ENCODE data around the gene GFER.

Gene GFER

DNA sequence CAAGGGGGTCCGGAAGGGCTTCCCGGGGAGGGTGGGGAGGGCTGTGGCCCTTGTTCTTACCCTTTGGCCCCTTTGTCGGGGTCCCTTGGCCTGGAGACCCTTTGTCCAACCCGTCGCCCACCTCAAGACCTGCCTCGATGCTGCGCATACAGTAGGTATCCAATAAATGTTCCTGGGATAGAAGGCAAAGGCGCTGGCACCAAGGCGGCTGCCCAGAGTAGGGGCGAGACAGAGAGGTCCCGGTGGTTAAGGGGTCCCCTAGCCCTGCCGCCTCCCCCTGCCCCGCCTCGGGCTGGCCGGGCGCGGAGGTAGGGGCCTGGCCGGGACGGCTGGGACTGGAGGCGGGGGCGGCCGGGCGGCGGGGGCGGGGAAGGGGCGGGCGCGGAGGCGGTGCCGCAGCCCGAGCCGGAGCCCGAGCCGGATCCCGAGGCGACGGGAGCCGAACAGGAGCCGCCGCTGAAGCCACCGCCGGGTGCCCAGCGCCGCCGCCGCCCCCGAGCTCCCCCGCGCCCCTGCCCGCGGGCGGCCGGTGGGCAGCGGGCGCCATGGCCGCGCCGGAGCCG lies 42.5 kb downstream of the GFER start, which contains the start of gene NHERF2:
NHERF2 (plus strand) TSS at position 442 of the 563 bp plus-strand sequence; CDS start at position 546, 104 bp downstream.
- DNase-seq (ENCODE audit: low read depth): no peak

DNA sequence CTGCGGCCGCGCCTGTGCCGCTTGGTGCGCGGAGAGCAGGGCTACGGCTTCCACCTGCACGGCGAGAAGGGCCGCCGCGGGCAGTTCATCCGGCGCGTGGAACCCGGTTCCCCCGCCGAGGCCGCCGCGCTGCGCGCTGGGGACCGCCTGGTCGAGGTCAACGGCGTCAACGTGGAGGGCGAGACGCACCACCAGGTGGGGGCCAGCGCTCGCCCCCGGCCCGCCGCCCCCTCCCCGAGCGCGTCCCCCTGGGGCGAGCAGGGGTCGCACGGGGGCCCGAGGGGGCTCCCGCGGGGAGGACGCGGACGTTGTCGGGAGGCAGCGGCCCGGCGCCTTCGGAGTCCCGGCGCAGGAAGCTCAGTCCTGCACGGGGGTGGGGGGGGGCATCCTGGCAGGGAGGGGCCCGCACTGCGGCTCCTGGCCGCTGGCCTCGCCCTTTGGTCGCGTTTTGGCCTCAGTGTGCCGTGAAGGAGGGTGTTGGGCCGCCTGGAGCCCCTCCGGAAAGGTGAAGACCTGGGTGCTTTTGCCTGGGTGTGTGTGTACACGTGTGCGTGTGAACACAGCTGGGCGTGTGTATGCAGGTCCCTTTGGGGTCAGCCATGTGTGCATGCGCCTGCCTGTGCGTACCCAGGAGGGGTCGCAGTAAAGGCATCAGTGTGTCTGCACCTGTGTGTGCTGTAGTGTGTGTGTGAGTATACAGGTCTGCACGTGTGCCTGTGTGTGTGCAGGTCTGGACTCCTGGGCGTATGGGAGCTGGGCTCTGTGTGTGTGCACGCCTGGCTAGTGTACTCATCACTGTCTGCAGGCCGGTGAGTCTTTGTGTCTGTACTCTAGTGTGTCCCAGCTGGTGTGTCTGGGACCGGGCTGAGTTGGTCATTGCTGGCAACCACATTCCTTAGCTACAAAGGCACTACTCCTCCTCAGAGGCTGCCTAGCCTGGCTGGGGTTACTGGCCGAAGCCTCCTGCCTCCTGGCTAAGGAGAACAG lies 43.3 kb downstream of the GFER start:
- DNase-seq (ENCODE audit: low read depth): peak; percentile 42

DNA sequence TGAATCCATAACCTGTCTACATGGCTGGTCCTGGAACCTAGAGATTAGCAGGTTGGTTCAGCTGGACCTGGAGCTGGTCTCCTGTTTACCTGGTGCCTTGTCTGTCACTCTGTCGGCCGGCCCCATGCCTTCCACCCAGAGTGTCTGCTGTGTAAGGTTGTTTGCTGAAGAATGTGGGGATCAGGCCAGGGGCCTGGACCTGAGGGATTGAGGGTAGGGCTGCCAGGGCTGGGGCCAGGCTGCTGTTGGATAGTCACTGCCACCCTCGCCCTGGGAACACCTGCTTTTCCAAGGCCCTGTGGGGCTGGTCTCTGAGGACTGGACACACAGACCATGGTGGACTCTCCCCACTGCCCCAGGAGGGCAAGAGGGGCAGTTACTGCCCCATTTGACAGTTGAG lies 44.2 kb downstream of the GFER start:
- no peak for DNase-seq (ENCODE audit: low read depth)

DNA sequence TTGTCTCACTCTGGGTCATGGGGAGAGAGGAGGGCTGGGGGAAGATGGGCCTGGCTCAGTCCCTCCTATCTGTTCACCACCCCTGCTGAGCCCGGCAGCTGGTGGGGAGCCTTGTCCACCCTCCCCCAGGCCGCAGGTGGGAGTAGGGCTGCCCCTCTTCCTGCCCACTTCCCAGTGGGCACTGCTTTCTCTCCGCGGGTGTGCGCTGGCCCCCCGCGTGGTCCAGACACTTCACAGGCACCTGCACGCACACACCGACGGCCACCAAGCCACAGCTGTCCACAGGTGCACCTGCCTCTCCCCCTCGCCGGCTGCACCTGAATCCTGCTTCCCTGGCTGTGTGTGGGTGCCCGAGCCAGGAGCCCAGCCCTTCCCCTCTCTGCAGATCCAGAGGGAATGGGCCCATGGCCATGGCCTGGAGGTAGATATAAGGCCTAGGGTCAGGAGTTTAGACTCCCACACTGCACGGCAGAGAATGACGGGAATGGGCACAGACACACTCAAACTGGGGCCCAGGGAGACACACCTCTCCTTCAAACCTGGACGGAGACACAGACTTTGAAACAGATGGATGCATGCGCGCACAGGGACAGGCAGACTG lies 44.7 kb downstream of the GFER start:
- DNase-seq (ENCODE audit: low read depth): no peak

DNA sequence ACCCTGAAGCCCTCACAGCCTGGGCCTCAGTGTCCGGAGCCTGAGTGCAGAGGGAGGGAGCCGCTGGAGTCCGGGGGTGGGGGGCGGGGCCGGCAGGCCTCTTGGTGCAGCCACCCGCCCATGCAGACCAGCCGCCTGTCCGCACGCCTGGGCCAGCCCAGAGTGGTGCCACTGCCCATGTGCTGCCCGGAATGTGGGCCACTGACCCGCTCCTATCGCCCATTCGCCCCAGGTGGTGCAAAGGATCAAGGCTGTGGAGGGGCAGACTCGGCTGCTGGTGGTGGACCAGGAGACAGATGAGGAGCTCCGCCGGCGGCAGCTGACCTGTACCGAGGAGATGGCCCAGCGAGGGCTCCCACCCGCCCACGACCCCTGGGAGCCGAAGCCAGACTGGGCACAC lies 45.4 kb downstream of the GFER start:
- no peak for DNase-seq (ENCODE audit: low read depth)

DNA sequence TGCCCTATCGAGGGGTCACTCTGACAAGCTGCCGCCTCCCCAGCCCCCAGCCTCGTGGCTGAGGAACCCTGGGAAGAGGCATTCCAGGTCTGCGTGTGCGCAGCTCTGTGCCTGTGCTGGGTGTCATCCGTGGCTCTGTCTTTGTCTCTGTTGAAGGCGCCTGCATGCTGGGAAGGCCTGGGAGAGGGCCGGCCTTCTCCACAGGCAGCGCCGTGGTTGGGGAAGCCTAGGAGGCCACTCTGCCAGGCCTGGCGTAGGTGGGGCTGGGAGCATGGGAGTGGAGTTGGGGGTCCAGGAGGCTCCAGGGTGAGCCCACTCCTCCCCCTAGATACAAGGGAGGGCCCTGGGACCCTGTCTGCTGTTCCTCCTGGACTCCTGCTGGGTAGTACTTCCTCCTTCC lies 46.0 kb downstream of the GFER start:
- no peak for DNase-seq (ENCODE audit: low read depth)

DNA sequence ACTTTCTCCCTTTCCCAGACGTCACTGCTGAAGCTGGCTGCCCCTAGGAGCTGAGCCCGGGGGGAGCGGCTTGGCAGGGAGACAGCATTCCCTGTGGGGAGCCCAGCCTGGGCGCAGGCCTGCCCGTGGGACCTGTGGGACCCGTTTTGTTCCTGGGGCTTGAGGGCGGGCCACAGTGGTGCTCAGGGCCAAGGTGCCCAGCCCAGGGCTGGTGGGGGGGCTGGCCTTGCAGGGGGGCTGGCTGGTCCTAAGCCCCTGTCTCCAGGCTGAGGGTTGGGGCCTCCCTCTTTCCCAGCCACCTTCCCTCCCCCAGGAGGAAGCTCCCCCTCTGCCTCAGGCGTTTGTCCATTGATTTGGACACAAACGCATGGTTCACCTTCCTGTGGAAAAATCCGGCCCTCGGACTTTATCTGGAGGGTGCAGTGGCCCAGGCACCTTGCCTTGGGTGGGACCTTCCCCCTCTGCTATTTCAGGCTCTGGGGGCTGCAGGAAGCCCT lies 47.1 kb downstream of the GFER start:
- no peak for DNase-seq (ENCODE audit: low read depth)

DNA sequence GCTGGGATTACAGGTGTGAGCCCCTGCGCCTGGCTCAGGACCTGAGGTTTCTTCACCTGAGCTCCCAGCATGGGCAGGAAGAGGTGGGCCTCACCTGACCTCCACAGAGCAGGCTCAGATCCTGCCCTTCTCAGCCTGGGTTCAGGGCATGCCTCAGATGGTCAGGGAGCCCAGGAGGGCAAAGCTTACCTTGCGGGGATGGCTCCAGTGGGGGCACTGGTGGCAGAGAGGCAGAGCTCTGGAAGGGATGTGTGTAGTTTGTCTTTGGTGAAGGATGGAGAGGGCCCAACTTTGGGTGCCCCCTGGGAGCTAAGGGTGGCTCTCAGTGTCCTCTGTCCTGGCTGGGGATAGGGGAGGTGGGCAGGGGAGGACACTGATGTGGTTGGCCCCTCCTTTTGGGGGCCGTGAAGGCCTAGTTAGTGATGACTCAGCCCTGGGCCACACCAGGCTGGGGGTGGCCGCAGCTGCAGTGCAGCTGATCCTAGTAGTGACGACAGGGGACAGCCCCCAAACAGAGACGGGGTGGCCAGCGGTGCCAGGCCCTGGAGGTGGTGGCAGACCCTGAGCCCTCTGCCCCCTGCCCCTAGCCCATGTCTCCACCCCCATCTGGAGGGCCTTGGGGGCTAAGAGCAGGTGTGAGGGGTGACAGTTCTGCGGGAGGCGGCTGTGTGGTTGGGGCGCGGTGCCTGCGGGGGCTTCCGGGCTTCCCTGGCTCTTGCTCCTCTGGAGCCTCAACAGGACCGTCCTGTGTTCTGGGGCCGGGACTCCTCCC lies 48.5 kb downstream of the GFER start:
- no peak for DNase-seq (ENCODE audit: low read depth)

DNA sequence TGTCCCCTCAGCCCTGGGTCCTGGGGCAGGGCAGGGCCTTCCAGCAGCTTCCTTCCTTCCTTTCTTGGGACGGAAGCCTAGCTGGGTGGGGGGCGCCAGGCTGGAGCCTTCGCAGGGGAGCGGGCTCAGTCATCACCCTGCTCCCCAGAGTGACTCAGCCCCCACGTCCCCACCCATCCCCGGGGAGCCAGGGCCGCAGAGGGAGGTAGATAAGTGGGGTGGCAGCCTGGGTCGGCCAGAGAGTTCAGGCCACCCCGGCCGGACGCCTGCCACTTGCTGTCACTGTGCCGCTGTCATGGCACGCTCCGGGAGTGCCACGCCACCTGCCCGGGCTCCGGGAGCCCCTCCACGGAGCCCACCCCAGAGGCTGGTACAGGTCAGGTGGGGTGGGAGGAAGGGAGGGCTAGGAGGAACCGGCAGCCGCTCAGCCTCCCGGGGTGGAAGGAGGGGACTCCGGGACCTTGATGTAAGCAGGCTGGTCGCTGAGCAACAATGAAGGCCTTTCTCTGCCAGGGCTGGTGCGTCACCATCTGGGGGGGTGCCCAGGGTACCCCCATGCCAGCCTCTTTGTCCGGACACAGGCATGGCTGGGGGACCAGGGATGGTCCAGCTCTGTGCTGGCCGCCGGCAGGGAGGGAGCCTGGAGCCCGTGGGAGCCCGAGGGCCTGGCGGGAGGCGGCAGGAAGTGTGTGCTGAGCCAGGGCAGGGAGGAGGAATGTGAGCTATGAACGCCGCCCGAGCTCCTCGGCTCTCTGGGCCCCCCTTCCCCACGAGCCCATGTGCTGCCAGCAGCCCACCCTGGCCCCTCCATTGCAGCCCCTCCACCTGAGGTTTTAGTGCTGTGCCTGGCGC lies 49.3 kb downstream of the GFER start:
- DNase-seq (ENCODE audit: low read depth): peak; percentile 74

DNA sequence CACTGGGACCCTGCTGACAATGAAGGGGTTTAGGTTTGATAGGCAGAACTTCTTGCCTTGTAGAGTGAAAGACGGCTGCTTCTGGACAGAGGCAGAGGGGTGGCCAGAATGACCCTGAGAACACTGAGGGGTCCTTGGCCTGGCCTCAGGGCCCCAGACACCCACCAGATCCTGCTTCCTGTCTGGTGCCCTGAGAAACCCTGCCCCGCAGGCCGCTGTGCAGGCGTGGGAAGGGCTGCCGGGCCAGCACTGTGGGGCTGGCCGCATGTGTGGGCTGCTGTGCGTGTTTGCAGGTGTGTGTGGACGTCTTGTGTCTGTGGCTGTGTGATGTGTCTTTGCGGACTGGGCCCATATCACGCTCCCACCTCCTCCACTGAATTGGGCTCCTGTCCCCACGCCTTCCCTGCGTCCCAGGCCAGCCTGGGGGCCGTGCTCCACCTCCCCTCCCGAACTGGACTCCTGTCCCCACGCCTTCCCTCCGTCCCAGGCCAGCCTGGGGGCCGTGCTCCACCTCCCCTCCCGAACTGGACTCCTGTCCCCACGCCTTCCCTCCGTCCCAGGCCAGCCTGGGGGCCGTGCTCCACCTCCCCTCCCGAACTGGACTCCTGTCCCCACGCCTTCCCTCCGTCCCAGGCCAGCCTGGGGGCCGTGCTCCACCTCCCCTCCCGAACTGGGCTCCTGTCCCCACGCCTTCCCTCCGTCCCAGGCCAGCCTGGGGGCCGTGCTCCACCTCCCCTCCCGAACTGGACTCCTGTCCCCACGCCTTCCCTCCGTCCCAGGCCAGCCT lies 50.1 kb downstream of the GFER start:
- peak; percentile 46 for DNase-seq (ENCODE audit: low read depth)

DNA sequence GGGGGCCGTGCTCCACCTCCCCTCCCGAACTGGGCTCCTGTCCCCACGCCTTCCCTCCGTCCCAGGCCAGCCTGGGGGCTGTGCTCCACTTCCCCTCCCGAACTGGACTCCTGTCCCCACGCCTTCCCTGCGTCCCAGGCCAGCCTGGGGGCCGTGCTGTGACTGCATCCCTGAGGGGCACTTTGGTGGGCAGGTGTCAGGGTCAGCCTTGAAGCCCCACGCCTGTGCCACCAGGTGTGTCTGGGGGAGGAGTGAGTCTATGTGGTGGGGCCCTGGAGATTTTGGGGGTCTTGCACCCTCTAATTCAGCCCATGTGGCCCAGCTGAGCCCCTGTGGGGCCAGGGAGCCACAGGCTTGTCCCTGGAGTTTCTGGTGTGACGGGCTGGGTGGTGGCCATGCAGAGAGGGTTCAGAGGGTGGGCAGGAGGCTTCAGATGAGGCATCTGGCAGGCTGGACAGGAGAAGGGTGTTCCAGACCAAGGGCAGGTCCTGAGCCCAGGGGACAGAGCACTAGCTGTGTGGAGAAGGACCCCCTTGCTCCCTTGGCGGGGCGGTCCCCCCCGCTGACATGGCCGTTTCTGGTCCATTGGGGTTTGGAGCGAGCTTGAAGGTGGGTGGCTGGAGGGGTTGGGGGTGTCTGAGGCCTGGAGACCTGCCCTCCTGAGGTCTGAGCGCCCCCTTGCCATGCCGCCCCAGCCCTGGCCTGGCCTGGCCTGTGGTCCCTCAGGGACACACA lies 50.9 kb downstream of the GFER start:
- no peak for DNase-seq (ENCODE audit: low read depth)

DNA sequence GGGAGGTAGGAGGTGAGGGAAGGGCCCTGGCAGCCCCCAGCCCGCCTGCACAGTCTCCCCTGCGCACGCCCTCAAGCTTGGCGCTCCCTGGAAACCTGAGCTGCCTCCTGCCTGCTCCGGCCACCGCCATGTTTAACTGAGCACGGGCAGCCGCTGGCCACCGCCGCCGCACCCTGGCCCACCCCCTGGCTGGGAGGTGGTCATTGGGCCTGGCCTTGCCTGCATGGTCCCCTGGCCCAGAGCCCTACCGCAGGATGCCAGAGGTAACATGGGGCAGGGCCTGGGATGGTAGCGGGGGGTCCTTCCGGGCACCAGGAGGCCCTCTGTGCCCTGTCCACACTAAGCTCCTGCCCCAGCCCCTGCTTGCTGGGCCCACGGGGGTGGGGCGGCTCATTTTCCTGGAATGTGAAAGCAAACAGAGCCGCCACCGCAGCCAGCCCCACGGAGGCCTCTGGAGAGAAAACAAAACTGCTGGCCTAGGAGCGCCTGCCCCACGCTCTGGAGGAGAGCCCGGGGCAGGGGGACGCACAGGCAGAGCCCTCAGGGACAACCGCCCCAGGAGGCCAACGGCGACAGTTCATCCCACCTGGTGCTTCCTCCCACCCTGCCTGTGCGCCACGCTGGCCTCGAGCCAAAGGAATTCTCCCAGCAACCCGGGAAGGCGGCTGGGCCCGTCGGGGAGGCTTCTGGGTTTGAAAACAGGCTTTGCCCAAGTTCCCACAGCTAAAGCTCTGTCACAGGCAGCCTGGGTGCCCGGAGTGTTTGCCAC lies 51.6 kb downstream of the GFER start:
- peak; percentile 90 for DNase-seq (ENCODE audit: low read depth)

DNA sequence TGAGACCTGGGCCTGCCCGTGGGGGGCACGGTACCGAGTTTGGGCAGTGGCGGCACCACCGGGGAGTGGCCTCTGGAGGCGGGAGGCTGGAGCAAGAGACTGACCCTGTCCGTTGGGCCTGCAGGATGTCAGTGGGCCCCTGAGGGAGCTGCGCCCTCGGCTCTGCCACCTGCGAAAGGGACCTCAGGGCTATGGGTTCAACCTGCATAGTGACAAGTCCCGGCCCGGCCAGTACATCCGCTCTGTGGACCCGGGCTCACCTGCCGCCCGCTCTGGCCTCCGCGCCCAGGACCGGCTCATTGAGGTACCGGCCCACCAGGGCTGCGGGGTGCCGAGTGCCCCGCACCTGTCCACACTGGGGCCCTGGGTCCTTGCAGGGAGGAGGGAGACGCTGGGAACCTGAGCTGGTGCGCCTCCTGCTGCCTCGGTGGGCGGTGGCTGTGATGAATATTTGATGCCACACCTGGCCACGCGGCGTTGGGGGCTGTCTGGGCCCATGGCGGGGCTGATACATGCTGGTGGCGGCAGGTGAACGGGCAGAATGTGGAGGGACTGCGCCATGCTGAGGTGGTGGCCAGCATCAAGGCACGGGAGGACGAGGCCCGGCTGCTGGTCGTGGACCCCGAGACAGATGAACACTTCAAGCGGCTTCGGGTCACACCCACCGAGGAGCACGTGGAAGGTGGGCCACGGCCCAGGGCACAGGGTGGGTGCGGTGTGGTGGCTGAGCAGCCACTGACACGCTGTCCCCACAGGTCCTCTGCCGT lies 52.4 kb downstream of the GFER start:
- no peak for DNase-seq (ENCODE audit: low read depth)

DNA sequence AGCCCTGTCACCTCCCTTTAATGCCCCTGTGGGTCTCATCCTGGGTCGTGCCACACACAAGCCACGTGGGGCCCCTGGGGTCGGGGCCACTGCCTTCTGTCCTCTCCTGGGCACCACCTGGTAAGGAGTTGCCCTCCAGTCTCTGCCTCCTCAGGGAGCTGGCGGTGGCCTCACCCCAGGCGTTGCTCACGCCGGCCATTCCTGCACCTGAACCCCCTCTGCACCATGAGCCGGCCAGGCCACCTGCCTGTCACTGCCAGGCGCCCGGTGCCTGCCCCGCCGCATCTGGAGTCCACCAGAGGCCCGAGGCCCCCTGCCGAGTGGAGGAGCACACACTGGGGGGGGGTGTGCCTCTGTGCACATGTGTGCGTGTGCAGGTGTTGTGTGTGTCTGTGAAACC lies 53.1 kb downstream of the GFER start:
- no peak for DNase-seq (ENCODE audit: low read depth)

Measured in iris pigment epithelial cell (primary cell).